Epithelial cell of esophagus (primary cell): ENCODE data around the gene KPNA1.

Source experiments
- DNase-seq: peaks from one replicate; pipeline ENCODE4 v3.0.0; 2010; ENCODE audit warnings: low read depth
- H3K4me3 ChIP-seq: 2 replicates; pipeline ENCODE4 v1.5.1; 2011; ENCODE audit warnings: mild to moderate bottlenecking, low read length, control low read depth
- TF ChIP-seq, protein P1 (sequence below): IDR thresholded peaks from 2 replicates; pipeline ENCODE4 v1.5.1; 2011; ENCODE audit warnings: low read depth, mild to moderate bottlenecking, low read length, control low read depth, inconsistent platforms; ENCODE audit not compliant: insufficient read depth; ENCODE audit errors: missing control alignments

The KPNA1 gene

DNA sequence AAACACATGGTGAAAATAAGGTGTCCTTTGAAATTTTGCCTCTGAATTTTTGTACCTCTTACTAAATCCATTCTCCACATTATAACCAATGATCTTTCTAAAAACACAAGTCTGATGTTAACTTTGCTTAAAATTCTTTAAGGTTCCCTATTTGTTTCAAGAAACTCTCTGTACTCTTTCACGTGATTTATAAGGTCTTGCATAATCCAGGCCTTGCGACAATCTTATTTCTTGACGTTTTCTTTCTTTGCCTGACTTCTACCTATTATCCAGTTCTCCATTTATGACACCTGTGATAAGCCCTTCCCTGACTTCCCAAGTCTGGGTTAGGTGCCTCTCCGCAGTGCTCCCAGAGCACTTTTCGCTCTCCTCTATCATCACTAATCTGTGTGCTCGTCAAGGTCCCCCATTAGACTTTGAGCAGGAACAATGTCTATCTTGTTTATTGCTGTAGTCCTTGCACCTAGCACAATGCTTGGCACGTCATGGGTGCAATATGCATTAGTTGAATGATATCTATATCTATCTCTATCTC, 24.3 kb upstream of the KPNA1 start:
- TF ChIP-seq, protein P1, sequence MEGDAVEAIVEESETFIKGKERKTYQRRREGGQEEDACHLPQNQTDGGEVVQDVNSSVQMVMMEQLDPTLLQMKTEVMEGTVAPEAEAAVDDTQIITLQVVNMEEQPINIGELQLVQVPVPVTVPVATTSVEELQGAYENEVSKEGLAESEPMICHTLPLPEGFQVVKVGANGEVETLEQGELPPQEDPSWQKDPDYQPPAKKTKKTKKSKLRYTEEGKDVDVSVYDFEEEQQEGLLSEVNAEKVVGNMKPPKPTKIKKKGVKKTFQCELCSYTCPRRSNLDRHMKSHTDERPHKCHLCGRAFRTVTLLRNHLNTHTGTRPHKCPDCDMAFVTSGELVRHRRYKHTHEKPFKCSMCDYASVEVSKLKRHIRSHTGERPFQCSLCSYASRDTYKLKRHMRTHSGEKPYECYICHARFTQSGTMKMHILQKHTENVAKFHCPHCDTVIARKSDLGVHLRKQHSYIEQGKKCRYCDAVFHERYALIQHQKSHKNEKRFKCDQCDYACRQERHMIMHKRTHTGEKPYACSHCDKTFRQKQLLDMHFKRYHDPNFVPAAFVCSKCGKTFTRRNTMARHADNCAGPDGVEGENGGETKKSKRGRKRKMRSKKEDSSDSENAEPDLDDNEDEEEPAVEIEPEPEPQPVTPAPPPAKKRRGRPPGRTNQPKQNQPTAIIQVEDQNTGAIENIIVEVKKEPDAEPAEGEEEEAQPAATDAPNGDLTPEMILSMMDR: no peak
- DNase-seq: no peak
- H3K4me3 ChIP-seq: no peak overlapping the region

DNA sequence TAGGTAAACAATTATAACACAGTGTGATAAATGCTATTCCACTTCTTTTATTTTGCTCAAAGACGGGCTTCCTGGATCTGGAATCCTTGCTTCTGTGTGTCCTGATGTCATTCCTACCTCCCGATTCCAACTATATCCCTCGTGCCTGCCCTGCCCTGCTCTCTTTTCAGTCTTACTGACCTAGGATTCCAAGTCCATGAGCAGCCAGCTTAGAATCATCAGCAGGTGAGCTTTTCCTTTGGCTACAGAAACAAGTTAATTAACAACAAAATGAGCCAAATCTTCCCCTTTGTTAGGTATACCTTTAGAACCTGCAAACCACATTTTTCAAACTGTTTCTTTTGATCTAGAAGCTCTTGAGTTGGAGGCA, 21.9 kb upstream of the KPNA1 start:
- DNase-seq: no peak
- TF ChIP-seq, protein P1: no peak
- H3K4me3 ChIP-seq: no peak overlapping the region

DNA sequence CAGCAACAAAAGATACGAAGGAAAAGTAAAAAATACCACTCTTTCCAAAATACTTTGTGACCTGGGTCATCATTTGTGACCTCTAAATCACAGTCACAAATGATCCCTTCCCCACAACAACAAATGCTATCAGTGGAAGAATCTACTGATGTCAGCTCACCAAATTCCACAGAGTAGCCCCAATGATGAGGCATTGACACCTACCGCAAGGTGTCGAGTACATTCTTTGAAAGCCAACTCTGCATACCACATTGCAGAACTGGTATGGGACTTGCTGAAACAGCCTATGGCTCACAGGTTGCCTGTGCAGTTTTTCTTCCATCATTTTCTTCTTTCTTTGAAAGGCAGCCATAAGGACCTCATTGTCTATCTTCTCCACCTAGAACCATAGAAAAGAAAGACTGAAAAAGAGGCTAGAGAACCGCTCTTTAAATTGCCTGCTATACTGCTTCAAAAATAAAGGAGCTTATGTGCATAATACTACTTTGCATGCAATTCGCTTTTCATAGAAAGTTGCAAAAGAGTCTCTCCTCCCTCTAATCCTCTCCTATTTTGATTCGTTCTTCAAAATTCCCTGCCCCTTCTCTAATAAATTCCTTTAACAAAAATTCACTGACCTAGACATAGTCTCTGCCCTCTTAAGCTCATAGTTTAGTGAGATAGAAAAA, 21.4 kb upstream of the KPNA1 start:
- TF ChIP-seq, protein P1: no peak
- H3K4me3 ChIP-seq: no peak overlapping the region
- no peak for DNase-seq

DNA sequence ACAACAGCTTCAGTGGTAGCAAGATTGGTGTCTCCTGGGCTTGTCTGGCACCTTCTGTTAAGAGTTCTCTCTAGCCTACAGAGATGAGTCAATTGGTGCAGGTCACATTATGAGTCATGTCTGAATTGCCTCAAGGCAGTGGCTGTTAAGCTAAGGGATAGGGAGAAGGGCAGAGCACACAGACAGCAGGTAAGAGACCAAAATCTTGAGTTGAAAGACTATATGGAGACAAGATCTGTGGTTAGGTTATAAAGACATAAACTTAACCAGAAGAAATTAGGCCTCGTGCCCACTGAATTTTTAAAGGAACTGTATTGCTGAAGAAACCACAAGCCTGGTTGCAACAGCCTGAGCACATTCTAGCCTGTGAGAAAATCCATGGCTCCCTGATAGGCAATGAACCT, 19.2 kb upstream of the KPNA1 start:
- TF ChIP-seq, protein P1: no peak
- no peak overlapping the region for H3K4me3 ChIP-seq
- peak; percentile 97 for DNase-seq

DNA sequence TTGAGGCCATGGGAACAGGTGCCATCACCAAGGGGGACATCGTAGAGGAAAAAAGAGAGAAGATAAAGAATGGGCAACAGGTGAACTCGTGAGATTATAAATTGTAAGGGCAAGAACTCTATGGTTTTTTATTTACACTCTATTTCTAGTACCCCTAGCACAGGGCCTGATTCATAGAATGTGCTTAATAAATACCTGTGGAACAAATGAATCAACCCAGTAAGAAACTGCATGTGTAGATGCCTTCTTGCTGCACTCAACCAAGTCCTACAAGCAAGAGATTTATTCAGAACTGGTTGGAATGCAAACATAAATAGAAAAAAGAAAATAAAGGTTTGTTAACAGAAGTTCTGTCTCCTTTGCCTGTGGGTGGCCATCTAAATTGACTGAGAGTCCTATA, 18.7 kb upstream of the KPNA1 start:
- no peak for DNase-seq
- TF ChIP-seq, protein P1: no peak
- no peak overlapping the region for H3K4me3 ChIP-seq

DNA sequence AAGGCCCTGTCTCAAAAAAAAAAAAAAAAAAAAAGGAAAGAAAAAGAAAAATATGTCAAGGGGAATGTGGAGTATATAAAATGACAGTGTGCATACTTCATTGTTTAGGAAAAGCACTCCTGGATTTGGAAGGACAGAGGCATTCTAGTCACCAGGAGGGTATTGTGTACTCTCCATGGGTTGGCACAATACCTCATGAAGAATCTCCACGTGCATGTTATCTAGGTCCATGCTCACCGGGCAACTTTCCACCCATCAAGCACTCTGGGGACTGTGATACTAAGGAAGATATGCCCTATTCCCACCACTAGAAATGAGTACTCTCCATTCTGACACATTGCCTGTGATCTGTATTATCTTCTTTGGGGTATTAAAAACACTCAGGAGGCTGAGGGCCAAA, 15.4 kb upstream of the KPNA1 start:
- H3K4me3 ChIP-seq: no peak overlapping the region
- no peak for DNase-seq
- TF ChIP-seq, protein P1: no peak

DNA sequence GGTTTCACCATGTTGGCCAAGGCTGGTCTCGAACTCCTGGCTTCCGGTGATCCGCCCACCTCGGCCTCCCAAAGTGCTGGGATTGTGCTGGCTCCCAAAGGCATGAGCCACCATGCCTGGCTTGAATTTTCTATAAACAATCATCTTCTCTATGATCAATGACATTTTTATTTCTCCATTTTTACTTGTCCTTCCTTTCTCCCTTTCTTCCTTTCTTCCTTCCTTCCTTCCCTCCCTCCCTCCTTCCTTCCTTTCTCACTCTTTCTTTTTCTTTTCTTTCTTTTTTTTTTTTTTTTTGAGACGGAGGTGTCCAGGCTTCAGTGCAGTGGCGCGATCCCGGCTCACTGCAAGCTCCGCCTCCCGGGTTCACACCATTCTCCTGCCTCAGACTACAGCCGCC, 8.6 kb upstream of the KPNA1 start:
- DNase-seq: no peak
- no peak overlapping the region for H3K4me3 ChIP-seq
- TF ChIP-seq, protein P1: no peak
